ENCODE measurements around the gene SAAL1.

- peak; percentile 90 for TF ChIP-seq CTCF (IDR thresholded peaks at IDR 0.05)
- TF ChIP-seq EZH2 (IDR thresholded peaks at IDR 0.05), result peak; percentile 46
Observed at GRCh38 chr11:18105802-18106574, at the start of gene SAAL1.

All from neural progenitor cell (in vitro differentiated cells).